Panc1 (cell line): ENCODE results near the gene THBS4. TPM values are rescaled to one million over a fixed set of nuclear protein-coding genes. Genes with fewer than 3 reads are reported as not detected.

ENCODE experiments used
- ATAC-seq: fragments of 200-7000 bp; cut with Tn5 transposase; 2 replicates; pipeline ENCODE4 v1.9.1; 2020; ENCODE audit warnings: mild to moderate bottlenecking, moderate library complexity
- BruUV-seq: library from RNA; stranded (reverse); fragments of 400-500 nt; replicated peaks from 2 replicates; lab custom pipeline; 2021; lab: Mats Ljungman, UMichigan
- CTCF ChIA-PET: fragments of 300-600 bp; sonication (Branson Sonifier 250); formaldehyde crosslinking; loops from one replicate; lab custom pipeline; 2022; ENCODE audit warnings: antibody characterized with exemption; lab: Charles Lee
- POLR2A ChIA-PET: fragments of 300-600 bp; sonication (Branson Sonifier 250); formaldehyde crosslinking; loops from one replicate; lab custom pipeline; 2022; ENCODE audit warnings: antibody characterized with exemption; lab: Charles Lee
- DNase-seq: peaks from one replicate; pipeline ENCODE4 v3.0.0-alpha.2; 2010; ENCODE audit warnings: low read depth, low spot score
- H3K27ac ChIP-seq: 2 replicates; pipeline ENCODE4 v1.5.1; 2011; ENCODE audit warnings: mild to moderate bottlenecking, low read length, inconsistent platforms
- H3K27me3 ChIP-seq: fragments of 200-500 bp; sonication (Bioruptor generic); 2 replicates; pipeline ENCODE4 v1.6.0; 2014; ENCODE audit warnings: low read length, inconsistent platforms; ENCODE audit not compliant: control insufficient read depth, insufficient read depth
- H3K36me3 ChIP-seq: fragments of 200-500 bp; sonication (Bioruptor generic); 2 replicates; pipeline ENCODE4 v1.5.1; 2014; ENCODE audit warnings: inconsistent platforms, mild to moderate bottlenecking, low read length, moderate library complexity; ENCODE audit not compliant: control insufficient read depth, insufficient read depth
- H3K4me1 ChIP-seq: 2 replicates; pipeline ENCODE4 v1.5.1; 2011; ENCODE audit warnings: inconsistent platforms, mild to moderate bottlenecking, low read length, moderate library complexity; ENCODE audit not compliant: control insufficient read depth, insufficient read depth
- H3K4me3 ChIP-seq, 2 experiments: 2 replicates each; pipeline ENCODE4 v1.5.1; 2011 to 2012; ENCODE audit warnings: low read depth in 2 of 2, low read length in 2 of 2, mild to moderate bottlenecking in 2 of 2, inconsistent platforms in 1 of 2, moderate library complexity in 1 of 2
- H3K9me3 ChIP-seq: fragments of 200-500 bp; sonication (Bioruptor generic); 2 replicates; pipeline ENCODE4 v1.5.1; 2014; ENCODE audit warnings: low read depth, mild to moderate bottlenecking, inconsistent platforms, low read length, moderate library complexity; ENCODE audit not compliant: control insufficient read depth, insufficient read depth
- POLR2AphosphoS5 ChIP-seq: IDR thresholded peaks from 2 replicates; pipeline ENCODE4 v1.6.1; 2012; ENCODE audit warnings: mild to moderate bottlenecking, low read depth, low read length, moderate library complexity
- SIN3A ChIP-seq: IDR thresholded peaks from 2 replicates; pipeline ENCODE4 v1.6.1; 2012; ENCODE audit warnings: low read depth, mild to moderate bottlenecking, low read length, moderate library complexity, borderline replicate concordance; ENCODE audit not compliant: insufficient read depth
- TCF7L2 ChIP-seq: IDR thresholded peaks from 2 replicates; pipeline ENCODE4 v1.6.1; 2011; ENCODE audit warnings: mild to moderate bottlenecking, low read depth, low read length, inconsistent platforms
- in situ Hi-C: cut with HindIII; loops from 2 replicates; pipeline ENCODE4 v1.10.0; 2016; ENCODE audit warnings: low sequenced_read_pairs, low pct_unique_long_range_greater_than_20kb
- intact Hi-C: fragments of 100-400 bp; cut with micrococcal nuclease; formaldehyde crosslinking; loops from one replicate; pipeline ENCODE4 v1.10.0; 2022; ENCODE audit not compliant: unreplicated experiment
- total RNA-seq: library from RNA; stranded (reverse); gene quantifications from one replicate; pipeline ENCODE4 v1.2.1, GENCODE V29; 2021; ENCODE audit not compliant: unreplicated experiment
- TF ChIP-seq, protein P1 (sequence below): fragments of 450-650 bp; IDR thresholded peaks from 2 replicates; pipeline ENCODE4 v1.5.1; 2017; ENCODE audit warnings: mild to moderate bottlenecking
- TF ChIP-seq, protein P2 (sequence below), 2 experiments: IDR thresholded peaks; 2 replicates each; pipeline ENCODE4 v1.6.1; 2011 to 2012; ENCODE audit warnings: low read depth in 2 of 2, control low read depth in 1 of 2, low read length in 1 of 2, mild to moderate bottlenecking in 1 of 2, moderate library complexity in 1 of 2; ENCODE audit not compliant: insufficient read depth in 1 of 2

THBS4 gene
- total RNA-seq, 1 experiment from 2014 or later, result 0.31 TPM

DNA sequence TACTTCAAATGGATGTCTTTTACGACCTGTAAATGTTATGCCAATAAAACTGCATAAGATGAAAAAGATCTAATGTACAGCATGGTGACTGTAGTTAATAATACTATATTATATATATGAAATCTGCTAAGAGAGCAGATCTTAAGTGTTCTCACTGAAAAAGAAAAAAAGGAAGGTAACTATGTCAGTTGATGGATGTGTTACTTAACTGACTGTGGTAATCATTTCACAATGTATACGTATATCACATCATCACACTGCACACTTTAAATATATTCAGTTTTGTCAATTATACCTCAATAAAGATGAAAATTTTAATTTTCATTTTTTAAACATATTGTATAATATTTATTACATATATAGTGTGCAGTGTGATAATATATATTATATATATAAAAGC is 31.9 kb downstream of the THBS4 start:
- in situ Hi-C loops (no loop called here), intact Hi-C loops (no loop called here)
- POLR2A ChIA-PET, result no interaction called here
- CTCF ChIA-PET, result no interaction called here
- no peaks in the 10 kb centered on the region for H3K9me3 ChIP-seq
- no peaks in the 10 kb centered on the region for H3K36me3 ChIP-seq
- H3K4me1 ChIP-seq, result no peaks in the 10 kb centered on the region
- DNase-seq (no peak), ATAC-seq (no peak)
- no TSS peak for BruUV-seq
- TF ChIP-seq TCF7L2 (no peak), SIN3A (no peak), POLR2AphosphoS5 (no peak)
- TF ChIP-seq, protein P1, sequence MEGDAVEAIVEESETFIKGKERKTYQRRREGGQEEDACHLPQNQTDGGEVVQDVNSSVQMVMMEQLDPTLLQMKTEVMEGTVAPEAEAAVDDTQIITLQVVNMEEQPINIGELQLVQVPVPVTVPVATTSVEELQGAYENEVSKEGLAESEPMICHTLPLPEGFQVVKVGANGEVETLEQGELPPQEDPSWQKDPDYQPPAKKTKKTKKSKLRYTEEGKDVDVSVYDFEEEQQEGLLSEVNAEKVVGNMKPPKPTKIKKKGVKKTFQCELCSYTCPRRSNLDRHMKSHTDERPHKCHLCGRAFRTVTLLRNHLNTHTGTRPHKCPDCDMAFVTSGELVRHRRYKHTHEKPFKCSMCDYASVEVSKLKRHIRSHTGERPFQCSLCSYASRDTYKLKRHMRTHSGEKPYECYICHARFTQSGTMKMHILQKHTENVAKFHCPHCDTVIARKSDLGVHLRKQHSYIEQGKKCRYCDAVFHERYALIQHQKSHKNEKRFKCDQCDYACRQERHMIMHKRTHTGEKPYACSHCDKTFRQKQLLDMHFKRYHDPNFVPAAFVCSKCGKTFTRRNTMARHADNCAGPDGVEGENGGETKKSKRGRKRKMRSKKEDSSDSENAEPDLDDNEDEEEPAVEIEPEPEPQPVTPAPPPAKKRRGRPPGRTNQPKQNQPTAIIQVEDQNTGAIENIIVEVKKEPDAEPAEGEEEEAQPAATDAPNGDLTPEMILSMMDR, result no peak
- TF ChIP-seq, protein P2, sequence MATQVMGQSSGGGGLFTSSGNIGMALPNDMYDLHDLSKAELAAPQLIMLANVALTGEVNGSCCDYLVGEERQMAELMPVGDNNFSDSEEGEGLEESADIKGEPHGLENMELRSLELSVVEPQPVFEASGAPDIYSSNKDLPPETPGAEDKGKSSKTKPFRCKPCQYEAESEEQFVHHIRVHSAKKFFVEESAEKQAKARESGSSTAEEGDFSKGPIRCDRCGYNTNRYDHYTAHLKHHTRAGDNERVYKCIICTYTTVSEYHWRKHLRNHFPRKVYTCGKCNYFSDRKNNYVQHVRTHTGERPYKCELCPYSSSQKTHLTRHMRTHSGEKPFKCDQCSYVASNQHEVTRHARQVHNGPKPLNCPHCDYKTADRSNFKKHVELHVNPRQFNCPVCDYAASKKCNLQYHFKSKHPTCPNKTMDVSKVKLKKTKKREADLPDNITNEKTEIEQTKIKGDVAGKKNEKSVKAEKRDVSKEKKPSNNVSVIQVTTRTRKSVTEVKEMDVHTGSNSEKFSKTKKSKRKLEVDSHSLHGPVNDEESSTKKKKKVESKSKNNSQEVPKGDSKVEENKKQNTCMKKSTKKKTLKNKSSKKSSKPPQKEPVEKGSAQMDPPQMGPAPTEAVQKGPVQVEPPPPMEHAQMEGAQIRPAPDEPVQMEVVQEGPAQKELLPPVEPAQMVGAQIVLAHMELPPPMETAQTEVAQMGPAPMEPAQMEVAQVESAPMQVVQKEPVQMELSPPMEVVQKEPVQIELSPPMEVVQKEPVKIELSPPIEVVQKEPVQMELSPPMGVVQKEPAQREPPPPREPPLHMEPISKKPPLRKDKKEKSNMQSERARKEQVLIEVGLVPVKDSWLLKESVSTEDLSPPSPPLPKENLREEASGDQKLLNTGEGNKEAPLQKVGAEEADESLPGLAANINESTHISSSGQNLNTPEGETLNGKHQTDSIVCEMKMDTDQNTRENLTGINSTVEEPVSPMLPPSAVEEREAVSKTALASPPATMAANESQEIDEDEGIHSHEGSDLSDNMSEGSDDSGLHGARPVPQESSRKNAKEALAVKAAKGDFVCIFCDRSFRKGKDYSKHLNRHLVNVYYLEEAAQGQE (IDR thresholded peaks at IDR 0.05; ENCODE audit: insufficient read depth in 1 of 2, low read depth in 2 of 2, low read length in 1 of 2), result no peak
- H3K27ac ChIP-seq, result no peak overlapping the region
- no peak overlapping the region for H3K4me3 ChIP-seq
- peaks cover 7% of the 10 kb centered on the region for H3K27me3 ChIP-seq

DNA sequence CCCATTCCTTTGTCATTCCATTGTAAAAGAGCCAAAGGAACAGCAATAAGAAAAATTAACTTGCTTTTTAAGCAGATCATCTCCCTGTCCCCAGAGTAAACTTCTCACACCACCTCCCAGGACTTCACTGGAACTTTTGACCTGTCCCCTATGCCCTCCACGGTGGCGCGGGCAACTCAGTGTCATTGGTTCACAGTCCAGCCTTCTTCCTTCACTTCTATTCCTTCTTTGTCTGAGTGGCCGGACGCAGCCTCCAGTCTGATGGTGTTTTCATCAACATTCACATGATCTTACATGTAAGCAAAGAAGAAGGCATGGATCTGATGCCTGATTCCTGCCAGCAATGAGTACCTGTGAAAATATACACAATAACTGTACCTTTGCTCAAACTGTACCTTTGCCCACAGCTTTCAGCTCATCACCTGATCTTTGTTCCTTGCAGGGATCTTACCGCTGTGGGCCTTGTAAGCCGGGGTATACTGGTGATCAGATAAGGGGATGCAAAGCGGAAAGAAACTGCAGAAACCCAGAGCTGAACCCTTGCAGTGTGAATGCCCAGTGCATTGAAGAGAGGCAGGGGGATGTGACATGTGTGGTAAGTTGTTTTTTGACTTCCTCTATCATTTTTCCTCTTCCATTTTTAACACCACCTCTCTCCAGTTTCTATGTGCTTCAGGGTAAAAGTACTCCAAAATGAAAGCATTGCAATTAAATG is 32.5 kb downstream of the THBS4 start:
- Histone ChIP-seq H3K27ac (no peak overlapping the region), H3K36me3 (no peaks in the 10 kb centered on the region), H3K4me3 (no peak overlapping the region), H3K9me3 (no peaks in the 10 kb centered on the region), H3K4me1 (no peaks in the 10 kb centered on the region), H3K27me3 (peaks cover 5% of the 10 kb centered on the region)
- DNase-seq (no peak), ATAC-seq (no peak)
- ChIA-PET POLR2A (no interaction called here), CTCF (no interaction called here)
- in situ Hi-C loops, result no loop called here
- no TSS peak for BruUV-seq
- intact Hi-C loops, result no loop called here
- TF ChIP-seq POLR2AphosphoS5, result no peak
- TF ChIP-seq TCF7L2, result no peak
- TF ChIP-seq SIN3A, result no peak
- TF ChIP-seq, protein P1, result no peak
